ENCODE results near the gene SMIM10. TPM values are rescaled to one million over a fixed set of nuclear protein-coding genes. Genes with fewer than 3 reads are reported as not detected.

Gene SMIM10
- total RNA-seq, 2 donors from 2014 or later = 1.0 to 5.9 TPM

DNA sequence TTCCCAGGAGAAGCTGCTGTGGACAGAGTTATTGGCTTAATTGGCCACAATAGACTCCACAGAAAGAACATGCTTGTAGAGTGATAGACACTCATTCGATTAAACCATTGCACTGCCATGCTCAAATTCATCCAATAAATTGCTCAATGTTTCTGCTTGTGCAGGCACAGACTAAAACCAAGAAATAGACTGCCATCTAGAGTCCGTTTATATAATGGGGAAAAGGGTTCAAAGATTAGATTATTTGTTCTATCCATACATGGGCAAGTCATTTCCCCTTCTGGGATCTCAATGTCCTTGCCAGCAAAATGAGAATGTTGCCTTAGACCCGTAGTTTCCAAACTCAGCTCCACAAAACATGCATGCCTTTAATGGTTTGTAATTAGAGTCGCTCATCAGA is 8.7 kb downstream of the SMIM10 start:
- H3K9me3 ChIP-seq = no peaks in the 10 kb centered on the region
- intact Hi-C loops (cut with DNase I) = no loop called here
- 14 to 17% methylated on average over 4 of the region's 4 CpGs for WGBS, 2 donors
- no peak overlapping the region for H3K27ac ChIP-seq
- no peaks in the 10 kb centered on the region for H3K27me3 ChIP-seq
- TF ChIP-seq POLR2A (IDR thresholded peaks at IDR 0.05) = no peak
- peak; percentile 17 to 57 (median 48) for TF ChIP-seq CTCF (IDR thresholded peaks at IDR 0.05)
- no peak for ATAC-seq
- no peak overlapping the region for H3K4me3 ChIP-seq
- DNase-seq = no peak
- no peaks in the 10 kb centered on the region for H3K4me1 ChIP-seq
- no peaks in the 10 kb centered on the region for H3K36me3 ChIP-seq (replicated peaks in 1 of 2; ENCODE audit: insufficient read depth in 1 of 2, low read depth in 2 of 2)

- no peak for DNase-seq
- Histone ChIP-seq H3K4me3 (no peak overlapping the region), H3K9me3 (no peaks in the 10 kb centered on the region), H3K27me3 (no peaks in the 10 kb centered on the region), H3K27ac (no peak overlapping the region), H3K4me1 (no peaks in the 10 kb centered on the region), H3K36me3 (replicated peaks in 1 of 2; ENCODE audit: insufficient read depth in 1 of 2, low read depth in 2 of 2) (no peaks in the 10 kb centered on the region)
- intact Hi-C loops (cut with DNase I) = no loop called here
- ATAC-seq = no peak
- 35 to 60% methylated on average over 1 of the region's 1 CpG for WGBS, 2 donors
- TF ChIP-seq POLR2A (IDR thresholded peaks at IDR 0.05) = no peak
- no peak for TF ChIP-seq CTCF (IDR thresholded peaks at IDR 0.05)
Measured at GRCh38 chrX:135000516-135000915, 9.7 kb downstream of the SMIM10 start.

DNA sequence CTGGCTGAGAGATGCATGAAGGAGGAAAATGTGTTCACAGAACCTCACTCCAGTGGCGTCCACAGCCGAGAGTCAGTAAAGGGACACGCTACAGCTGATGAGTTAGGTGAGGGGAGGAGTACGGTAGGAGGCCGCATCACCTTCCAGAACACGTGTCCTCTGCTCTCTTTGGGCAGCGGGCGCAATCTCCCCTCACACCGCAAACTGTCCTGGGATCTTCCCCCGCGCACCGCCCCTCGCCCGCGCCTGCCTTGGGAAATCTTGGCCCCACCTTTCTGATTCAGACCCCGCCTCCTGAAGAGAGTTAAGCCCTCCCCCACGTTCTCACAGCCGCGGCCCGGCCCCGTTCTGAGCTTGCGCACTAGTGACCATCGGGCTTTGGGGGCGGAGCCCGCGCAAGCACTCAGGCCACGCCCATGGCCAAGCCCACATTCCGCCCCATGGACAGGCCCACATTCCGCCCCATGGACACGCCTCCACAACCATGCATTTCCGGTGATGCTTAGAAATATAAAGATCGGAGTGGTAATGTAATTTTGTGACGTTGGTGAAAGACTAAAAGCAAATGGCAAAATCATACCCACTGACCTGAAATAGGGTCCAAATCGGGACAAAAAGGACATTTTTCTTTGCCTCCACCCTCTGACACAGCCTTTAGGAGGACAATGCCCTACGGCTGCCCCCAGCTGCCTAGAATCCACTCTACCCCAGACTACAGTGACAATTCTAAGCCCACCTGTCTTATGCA is 13.3 kb downstream of the SMIM10 start:
- ATAC-seq (peak; percentile 100), DNase-seq (peak; percentile 90 to 94 (median 90))
- 1% methylated on average over 12 to 35 of the region's 35 CpGs for WGBS, 2 donors
- peak overlapping the region in 2 of 4 donors; percentile 36 to 39 for H3K27ac ChIP-seq
- TF ChIP-seq CTCF (IDR thresholded peaks at IDR 0.05) (no peak), POLR2A (IDR thresholded peaks at IDR 0.05) (no peak)
- H3K4me1 ChIP-seq = no peaks in the 10 kb centered on the region
- intact Hi-C loops (cut with DNase I) = no loop called here
- H3K9me3 ChIP-seq = no peaks in the 10 kb centered on the region
- no peaks in the 10 kb centered on the region for H3K36me3 ChIP-seq (replicated peaks in 1 of 2; ENCODE audit: insufficient read depth in 1 of 2, low read depth in 2 of 2)
- peak overlapping the region in 1 of 2 donors; percentile 27 for H3K4me3 ChIP-seq
- no peaks in the 10 kb centered on the region for H3K27me3 ChIP-seq

GRCh38 chrX:135006187-135006586 is 15.4 kb downstream of the SMIM10 start:
- intact Hi-C loops (cut with DNase I) = no loop called here
- no peaks in the 10 kb centered on the region for H3K36me3 ChIP-seq (replicated peaks in 1 of 2; ENCODE audit: insufficient read depth in 1 of 2, low read depth in 2 of 2)

More at GRCh38 chrX:135006187-135006586, 15.4 kb downstream of the SMIM10 start:
- ATAC-seq (no peak), DNase-seq (no peak)
- H3K9me3 ChIP-seq = no peaks in the 10 kb centered on the region
- TF ChIP-seq CTCF (IDR thresholded peaks at IDR 0.05) (no peak), POLR2A (IDR thresholded peaks at IDR 0.05) (no peak)
- H3K27ac ChIP-seq = no peak overlapping the region
- WGBS, 2 donors = 80 to 84% methylated on average over 1 to 4 of the region's 4 CpGs
- no peaks in the 10 kb centered on the region for H3K27me3 ChIP-seq
- no peaks in the 10 kb centered on the region for H3K4me1 ChIP-seq
- no peak overlapping the region for H3K4me3 ChIP-seq
